ENCODE measurements around the gene VAV1. TPM values are rescaled to one million over a fixed set of nuclear protein-coding genes. Genes with fewer than 3 reads are reported as not detected.
"Not testable (repeated sequence)": the region's sequence is repeated elsewhere in the genome, so short reads cannot be mapped to it uniquely, and the experiment has no call there.

VAV1 gene
- total and polyA plus RNA-seq, 2 experiments from 2014 or later, result not detected

GRCh38 chr19:6743714-6744380, 28.7 kb upstream of the VAV1 start:
- in situ Hi-C loops (cut with MboI), result no loop called here
- Histone ChIP-seq H3K4me3 (peak overlapping the region; percentile 38), H3K9me3 (ENCODE audit: low read depth) (no peaks in the 10 kb centered on the region), H4K20me1 (ENCODE audit: insufficient read depth) (no peaks in the 10 kb centered on the region), H3K9me2 (ENCODE audit: insufficient read depth) (no peaks in the 10 kb centered on the region), H3K4me2 (ENCODE audit: unreplicated experiment) (peak overlapping the region; percentile 72), H3K27ac (peak overlapping the region; percentile 70), H3K36me3 (ENCODE audit: low read depth) (peaks cover 21% of the 10 kb centered on the region), H3K4me1 (ENCODE audit: insufficient read depth) (peaks cover 27% of the 10 kb centered on the region), H3K9ac (peak overlapping the region; percentile 47), H3F3A (ENCODE audit: insufficient read depth) (peaks cover 28% of the 10 kb centered on the region), H3K27me3 (replicated peaks; ENCODE audit: insufficient read depth) (no peaks in the 10 kb centered on the region), H3K79me2 (ENCODE audit: insufficient read depth) (peaks cover 35% of the 10 kb centered on the region), H2AFZ (peak overlapping the region; percentile 57; the same call in 1 of the 2 replicates)
- no peak for TF ChIP-seq EZH2 (IDR thresholded peaks at IDR 0.05; ENCODE audit: insufficient read depth, poor library complexity, severe bottlenecking)
- TF ChIP-seq EZH2phosphoT487 (IDR thresholded peaks at IDR 0.05; ENCODE audit: insufficient read depth, low read depth), result no peak
- DNase-seq, result no peak
- WGBS, 2 experiments (ENCODE audit: low coverage in 1 of 2, low lambda C conversion rate in 2 of 2, missing lambda C conversion rate in 2 of 2), result 57 to 61% methylated on average over 13 to 15 of the region's 15 CpGs

- H3K36me3 ChIP-seq (ENCODE audit: low read depth), result peaks cover 27% of the 10 kb centered on the region
- H3K4me2 ChIP-seq (ENCODE audit: unreplicated experiment), result peak overlapping the region; percentile 72
- WGBS, 2 experiments (ENCODE audit: low coverage in 1 of 2, low lambda C conversion rate in 2 of 2, missing lambda C conversion rate in 2 of 2), result 3 to 4% methylated on average over 27 to 41 of the region's 41 CpGs
- H3K9me3 ChIP-seq (ENCODE audit: low read depth), result no peaks in the 10 kb centered on the region
- peak overlapping the region; percentile 70 for H3K27ac ChIP-seq
- peak; percentile 92 for DNase-seq
- H3K27me3 ChIP-seq (replicated peaks; ENCODE audit: insufficient read depth), result no peaks in the 10 kb centered on the region
- H2AFZ ChIP-seq, result peak overlapping the region; percentile 57
- peaks cover 23% of the 10 kb centered on the region for H3K4me1 ChIP-seq (ENCODE audit: insufficient read depth)
- H3F3A ChIP-seq (ENCODE audit: insufficient read depth), result peaks cover 33% of the 10 kb centered on the region
- H3K9me2 ChIP-seq (ENCODE audit: insufficient read depth), result no peaks in the 10 kb centered on the region
- TF ChIP-seq EZH2phosphoT487 (IDR thresholded peaks at IDR 0.05; ENCODE audit: insufficient read depth, low read depth) (no peak), EZH2 (IDR thresholded peaks at IDR 0.05; ENCODE audit: insufficient read depth, poor library complexity, severe bottlenecking) (no peak)
- H3K9ac ChIP-seq, result peak overlapping the region; percentile 47
- in situ Hi-C loops (cut with MboI), result no loop called here
- peak overlapping the region; percentile 38 for H3K4me3 ChIP-seq
- no peaks in the 10 kb centered on the region for H4K20me1 ChIP-seq (ENCODE audit: insufficient read depth)
- H3K79me2 ChIP-seq (ENCODE audit: insufficient read depth), result peaks cover 34% of the 10 kb centered on the region
These were observed 27.9 kb upstream of the VAV1 start for GRCh38 chr19:6744381-6745301.

- no peak overlapping the region for H3K4me2 ChIP-seq (ENCODE audit: unreplicated experiment)
- no peaks in the 10 kb centered on the region for H3K9me3 ChIP-seq (ENCODE audit: low read depth)
- in situ Hi-C loops (cut with MboI), result no loop called here
- H3K36me3 ChIP-seq (ENCODE audit: low read depth), result peaks cover 31% of the 10 kb centered on the region
- peaks cover 23% of the 10 kb centered on the region for H3K4me1 ChIP-seq (ENCODE audit: insufficient read depth)
- no peak overlapping the region for H2AFZ ChIP-seq
- no peaks in the 10 kb centered on the region for H4K20me1 ChIP-seq (ENCODE audit: insufficient read depth)
- H3K27ac ChIP-seq, result no peak overlapping the region
- no peak for DNase-seq
- H3K27me3 ChIP-seq (replicated peaks; ENCODE audit: insufficient read depth), result no peaks in the 10 kb centered on the region
- H3K4me3 ChIP-seq, result no peak overlapping the region
- peaks cover 33% of the 10 kb centered on the region for H3F3A ChIP-seq (ENCODE audit: insufficient read depth)
- TF ChIP-seq EZH2phosphoT487 (IDR thresholded peaks at IDR 0.05; ENCODE audit: insufficient read depth, low read depth) (no peak), EZH2 (IDR thresholded peaks at IDR 0.05; ENCODE audit: insufficient read depth, poor library complexity, severe bottlenecking) (no peak)
- H3K9me2 ChIP-seq (ENCODE audit: insufficient read depth), result no peaks in the 10 kb centered on the region
- H3K9ac ChIP-seq, result no peak overlapping the region
- WGBS, 2 experiments (ENCODE audit: low coverage in 1 of 2, low lambda C conversion rate in 2 of 2, missing lambda C conversion rate in 2 of 2), result 89 to 93% methylated on average over 13 to 24 of the region's 24 CpGs
- H3K79me2 ChIP-seq (ENCODE audit: insufficient read depth), result peaks cover 21% of the 10 kb centered on the region
These were observed 26.5 kb upstream of the VAV1 start for GRCh38 chr19:6745965-6746364.

GRCh38 chr19:6748543-6748942, 24.0 kb upstream of the VAV1 start:
- H3K9ac ChIP-seq; H3K27ac ChIP-seq; H3K4me3 ChIP-seq; DNase-seq; H3K9me3 ChIP-seq (ENCODE audit: low read depth); H4K20me1 ChIP-seq (ENCODE audit: insufficient read depth); in situ Hi-C loops (cut with MboI); H3K4me2 ChIP-seq (ENCODE audit: unreplicated experiment); H3K79me2 ChIP-seq (ENCODE audit: insufficient read depth); H3K27me3 ChIP-seq (replicated peaks; ENCODE audit: insufficient read depth); H3K9me2 ChIP-seq (ENCODE audit: insufficient read depth); H2AFZ ChIP-seq: not testable (repeated sequence)
- Histone ChIP-seq H3K36me3 (ENCODE audit: low read depth) (peaks cover 31% of the 10 kb centered on the region), H3K4me1 (ENCODE audit: insufficient read depth) (peaks cover 18% of the 10 kb centered on the region), H3F3A (ENCODE audit: insufficient read depth) (peaks cover 27% of the 10 kb centered on the region)
- WGBS, 2 experiments (ENCODE audit: low coverage in 1 of 2, low lambda C conversion rate in 2 of 2, missing lambda C conversion rate in 2 of 2), result 37 to 46% methylated on average over 10 of the region's 10 CpGs
